K562 (cell line): ENCODE data around the gene DNAJC25. TPM values are rescaled to one million over a fixed set of nuclear protein-coding genes. Genes with fewer than 3 reads are reported as not detected.

Experiments used
- BRD4 ChIP-seq: fragments of 200-600 bp; sonication (generic); IDR thresholded peaks from 2 replicates; pipeline ENCODE4 v1.6.1; 2017; ENCODE audit warnings: inconsistent platforms
- CHCHD3 ChIP-seq: fragments of 250-450 bp; sonication (Bioruptor Pico); IDR thresholded peaks from 2 replicates; pipeline ENCODE4 v2.1.2; 2022; ENCODE audit warnings: mild to moderate bottlenecking
- HDAC2 ChIP-seq: fragments of 450-650 bp; IDR thresholded peaks from 2 replicates; pipeline ENCODE4 v1.6.1; 2016; ENCODE audit warnings: mild to moderate bottlenecking
- HNRNPH1 ChIP-seq: fragments of 200-400 bp; formaldehyde crosslinking; optimal IDR thresholded peaks from 2 replicates; pipeline ENCODE3; 2017; ENCODE audit warnings: low read depth, mild to moderate bottlenecking, low read length, moderate library complexity
- IRF2 ChIP-seq: sonication (generic); formaldehyde crosslinking; IDR thresholded peaks from 2 replicates; pipeline ENCODE4 v1.8.1; 2022; ENCODE audit warnings: mild to moderate bottlenecking, missing genetic modification reagents
- MIER1 ChIP-seq: fragments of 450-650 bp; IDR thresholded peaks from 2 replicates; pipeline ENCODE4 v1.6.1; 2016; ENCODE audit warnings: antibody characterized with exemption, mild to moderate bottlenecking, low read depth
- PRMT5 ChIP-seq: sonication (generic); formaldehyde crosslinking; IDR thresholded peaks from 2 replicates; pipeline ENCODE4 v1.5.0; 2020; ENCODE audit warnings: missing genetic modification reagents
- RNF2 ChIP-seq: sonication (generic); IDR thresholded peaks from 2 replicates; pipeline ENCODE4 v1.6.1; 2016
- SMAD1 ChIP-seq: fragments of 150-350 bp; IDR thresholded peaks from 2 replicates; pipeline ENCODE4 v1.6.1; 2014; ENCODE audit warnings: low read length, low read depth; ENCODE audit not compliant: partially characterized antibody
- SMARCC2 ChIP-seq: fragments of 450-650 bp; IDR thresholded peaks from 2 replicates; pipeline ENCODE4 v1.6.1; 2017; ENCODE audit warnings: antibody characterized with exemption, moderate library complexity, mild to moderate bottlenecking, low read depth
- ZBTB7A ChIP-seq: IDR thresholded peaks from 2 replicates; pipeline ENCODE4 v1.6.1; 2011; ENCODE audit warnings: low read depth, mild to moderate bottlenecking, low read length, moderate library complexity, borderline replicate concordance; ENCODE audit not compliant: control insufficient read depth
- ZKSCAN8 ChIP-seq: fragments of 200-800 bp; sonication (Bioruptor generic); IDR thresholded peaks from 2 replicates; pipeline ENCODE4 v1.6.1; 2016; ENCODE audit warnings: missing genetic modification characterization, missing compliant biosample characterization
- ZNF780A ChIP-seq: fragments of 250-450 bp; sonication (Bioruptor Pico); IDR thresholded peaks from 2 replicates; pipeline ENCODE4 v1.5.0; 2021; ENCODE audit warnings: mild to moderate bottlenecking
- polyA plus RNA-seq, 8 experiments: library from polyadenylated mRNA; depleted of rRNA in 4 of 8; stranded (reverse) in 5 of 8; unstranded in 3 of 8; fragments of >200 nt; fragmentation: Nextera tagmentation in 2 of 8; fragmentation: Illumina TruSeq in 1 of 8; extraction: Ambion mirVana in 2 of 8; extraction: Trizol in 1 of 8; gene quantifications; 2 replicates each; pipeline versions ENCODE4 v1.2.1 to v1.2.3, GENCODE V29; 2011 to 2014; ENCODE audit warnings: inconsistent platforms in 1 of 8, missing spikeins in 1 of 8
- total RNA-seq, 7 experiments: library from RNA; depleted of rRNA in 6 of 7; stranded (reverse); fragments of >200 nt in 6 of 7; fragmentation: Illumina TruSeq in 2 of 7; extraction: Trizol in 2 of 7; gene quantifications; 2 replicates each; pipeline versions ENCODE4 v1.2.1 to v1.2.3, GENCODE V29; 2011 to 2021; ENCODE audit warnings: low replicate concordance in 1 of 7
- TF ChIP-seq, protein P1 (sequence below): fragments of 250-450 bp; sonication (Bioruptor Pico); IDR thresholded peaks from 2 replicates; pipeline ENCODE4 v1.9.0; 2021; ENCODE audit warnings: mild to moderate bottlenecking
- TF ChIP-seq, protein P2 (sequence below): fragments of 450-650 bp; conservative IDR thresholded peaks from 2 replicates; pipeline ENCODE4 v1.6.1; 2016; ENCODE audit warnings: missing genetic modification characterization, low read depth, mild to moderate bottlenecking, missing compliant biosample characterization, moderate library complexity
- TF ChIP-seq, protein P3 (sequence below): fragments of 450-650 bp; IDR thresholded peaks from one replicate; pipeline ENCODE4 v1.6.1; 2018; ENCODE audit warnings: mild to moderate bottlenecking, moderate library complexity; ENCODE audit not compliant: partially characterized antibody
- TF ChIP-seq, protein P4 (sequence below): fragments of 250-450 bp; sonication (Bioruptor Pico); IDR thresholded peaks from 2 replicates; pipeline ENCODE4 v1.4.0; 2020; ENCODE audit warnings: mild to moderate bottlenecking, moderate library complexity

Gene DNAJC25
- total and polyA plus RNA-seq, 9 of the 15 experiments (the other 6 are each of a cell fraction or from before 2014, with no cell fraction given) = 3.7 to 11.2 (median 7.1) TPM

DNA sequence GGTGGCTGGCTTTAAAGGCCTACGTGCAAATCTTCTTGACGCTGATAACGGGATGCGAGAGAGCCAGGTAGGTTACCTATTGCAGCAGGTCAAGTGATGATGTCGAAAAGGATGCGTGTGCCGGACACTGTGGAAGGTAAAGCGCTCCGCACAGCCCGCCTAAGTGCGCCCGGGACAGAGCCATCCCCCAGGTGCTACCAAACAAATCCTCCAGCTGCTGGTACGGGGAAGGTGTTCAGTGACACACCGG, 245 bp upstream of the DNAJC25 start (continued):
- TF ChIP-seq PRMT5 = no peak
- no peak; the same call in 1 of the 2 replicates for TF ChIP-seq RNF2
- TF ChIP-seq ZNF780A (CRISPR knock-in tag) = no peak
- TF ChIP-seq BRD4 = no peak
- TF ChIP-seq MIER1 = no peak
- peak; percentile 82; the same call in 1 of the 2 replicates for TF ChIP-seq HDAC2
- no peak for TF ChIP-seq HNRNPH1
- peak; percentile 8; the same call in 1 of the 2 replicates for TF ChIP-seq ZBTB7A
- TF ChIP-seq IRF2 = no peak
- TF ChIP-seq, protein P1, sequence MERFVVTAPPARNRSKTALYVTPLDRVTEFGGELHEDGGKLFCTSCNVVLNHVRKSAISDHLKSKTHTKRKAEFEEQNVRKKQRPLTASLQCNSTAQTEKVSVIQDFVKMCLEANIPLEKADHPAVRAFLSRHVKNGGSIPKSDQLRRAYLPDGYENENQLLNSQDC = no peak
- TF ChIP-seq, protein P2, sequence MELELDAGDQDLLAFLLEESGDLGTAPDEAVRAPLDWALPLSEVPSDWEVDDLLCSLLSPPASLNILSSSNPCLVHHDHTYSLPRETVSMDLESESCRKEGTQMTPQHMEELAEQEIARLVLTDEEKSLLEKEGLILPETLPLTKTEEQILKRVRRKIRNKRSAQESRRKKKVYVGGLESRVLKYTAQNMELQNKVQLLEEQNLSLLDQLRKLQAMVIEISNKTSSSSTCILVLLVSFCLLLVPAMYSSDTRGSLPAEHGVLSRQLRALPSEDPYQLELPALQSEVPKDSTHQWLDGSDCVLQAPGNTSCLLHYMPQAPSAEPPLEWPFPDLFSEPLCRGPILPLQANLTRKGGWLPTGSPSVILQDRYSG (tag) = no peak
- no peak for TF ChIP-seq CHCHD3 (CRISPR knock-in tag)
- TF ChIP-seq, protein P3, sequence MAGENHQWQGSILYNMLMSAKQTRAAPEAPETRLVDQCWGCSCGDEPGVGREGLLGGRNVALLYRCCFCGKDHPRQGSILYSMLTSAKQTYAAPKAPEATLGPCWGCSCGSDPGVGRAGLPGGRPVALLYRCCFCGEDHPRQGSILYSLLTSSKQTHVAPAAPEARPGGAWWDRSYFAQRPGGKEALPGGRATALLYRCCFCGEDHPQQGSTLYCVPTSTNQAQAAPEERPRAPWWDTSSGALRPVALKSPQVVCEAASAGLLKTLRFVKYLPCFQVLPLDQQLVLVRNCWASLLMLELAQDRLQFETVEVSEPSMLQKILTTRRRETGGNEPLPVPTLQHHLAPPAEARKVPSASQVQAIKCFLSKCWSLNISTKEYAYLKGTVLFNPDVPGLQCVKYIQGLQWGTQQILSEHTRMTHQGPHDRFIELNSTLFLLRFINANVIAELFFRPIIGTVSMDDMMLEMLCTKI = no peak
- no peak for TF ChIP-seq ZKSCAN8
- TF ChIP-seq SMAD1 = no peak
- TF ChIP-seq, protein P4, sequence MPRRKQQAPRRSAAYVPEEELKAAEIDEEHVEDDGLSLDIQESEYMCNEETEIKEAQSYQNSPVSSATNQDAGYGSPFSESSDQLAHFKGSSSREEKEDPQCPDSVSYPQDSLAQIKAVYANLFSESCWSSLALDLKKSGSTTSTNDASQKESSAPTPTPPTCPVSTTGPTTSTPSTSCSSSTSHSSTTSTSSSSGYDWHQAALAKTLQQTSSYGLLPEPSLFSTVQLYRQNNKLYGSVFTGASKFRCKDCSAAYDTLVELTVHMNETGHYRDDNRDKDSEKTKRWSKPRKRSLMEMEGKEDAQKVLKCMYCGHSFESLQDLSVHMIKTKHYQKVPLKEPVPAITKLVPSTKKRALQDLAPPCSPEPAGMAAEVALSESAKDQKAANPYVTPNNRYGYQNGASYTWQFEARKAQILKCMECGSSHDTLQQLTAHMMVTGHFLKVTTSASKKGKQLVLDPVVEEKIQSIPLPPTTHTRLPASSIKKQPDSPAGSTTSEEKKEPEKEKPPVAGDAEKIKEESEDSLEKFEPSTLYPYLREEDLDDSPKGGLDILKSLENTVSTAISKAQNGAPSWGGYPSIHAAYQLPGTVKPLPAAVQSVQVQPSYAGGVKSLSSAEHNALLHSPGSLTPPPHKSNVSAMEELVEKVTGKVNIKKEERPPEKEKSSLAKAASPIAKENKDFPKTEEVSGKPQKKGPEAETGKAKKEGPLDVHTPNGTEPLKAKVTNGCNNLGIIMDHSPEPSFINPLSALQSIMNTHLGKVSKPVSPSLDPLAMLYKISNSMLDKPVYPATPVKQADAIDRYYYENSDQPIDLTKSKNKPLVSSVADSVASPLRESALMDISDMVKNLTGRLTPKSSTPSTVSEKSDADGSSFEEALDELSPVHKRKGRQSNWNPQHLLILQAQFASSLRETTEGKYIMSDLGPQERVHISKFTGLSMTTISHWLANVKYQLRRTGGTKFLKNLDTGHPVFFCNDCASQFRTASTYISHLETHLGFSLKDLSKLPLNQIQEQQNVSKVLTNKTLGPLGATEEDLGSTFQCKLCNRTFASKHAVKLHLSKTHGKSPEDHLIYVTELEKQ (CRISPR knock-in tag) = no peak
- no peak for TF ChIP-seq SMARCC2
